Nucleus accumbens (tissue), 56 donors: ENCODE data around the gene ZNF524.
"Not testable (repeated sequence)": the region's sequence is repeated elsewhere in the genome, so short reads cannot be mapped to it uniquely, and the experiment has no call there.

Experiments used
- DNase-seq, 56 donors: peaks; one replicate each; lab custom pipeline; 2025; lab: John Stamatoyannopoulos, UW

Gene ZNF524, protein sequence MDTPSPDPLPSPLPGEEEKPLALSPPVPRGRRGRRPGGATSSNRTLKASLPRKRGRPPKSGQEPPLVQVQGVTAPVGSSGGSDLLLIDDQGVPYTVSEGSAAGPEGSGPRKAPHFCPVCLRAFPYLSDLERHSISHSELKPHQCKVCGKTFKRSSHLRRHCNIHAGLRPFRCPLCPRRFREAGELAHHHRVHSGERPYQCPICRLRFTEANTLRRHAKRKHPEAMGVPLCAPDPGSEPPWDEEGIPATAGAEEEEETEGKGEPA

DNA sequence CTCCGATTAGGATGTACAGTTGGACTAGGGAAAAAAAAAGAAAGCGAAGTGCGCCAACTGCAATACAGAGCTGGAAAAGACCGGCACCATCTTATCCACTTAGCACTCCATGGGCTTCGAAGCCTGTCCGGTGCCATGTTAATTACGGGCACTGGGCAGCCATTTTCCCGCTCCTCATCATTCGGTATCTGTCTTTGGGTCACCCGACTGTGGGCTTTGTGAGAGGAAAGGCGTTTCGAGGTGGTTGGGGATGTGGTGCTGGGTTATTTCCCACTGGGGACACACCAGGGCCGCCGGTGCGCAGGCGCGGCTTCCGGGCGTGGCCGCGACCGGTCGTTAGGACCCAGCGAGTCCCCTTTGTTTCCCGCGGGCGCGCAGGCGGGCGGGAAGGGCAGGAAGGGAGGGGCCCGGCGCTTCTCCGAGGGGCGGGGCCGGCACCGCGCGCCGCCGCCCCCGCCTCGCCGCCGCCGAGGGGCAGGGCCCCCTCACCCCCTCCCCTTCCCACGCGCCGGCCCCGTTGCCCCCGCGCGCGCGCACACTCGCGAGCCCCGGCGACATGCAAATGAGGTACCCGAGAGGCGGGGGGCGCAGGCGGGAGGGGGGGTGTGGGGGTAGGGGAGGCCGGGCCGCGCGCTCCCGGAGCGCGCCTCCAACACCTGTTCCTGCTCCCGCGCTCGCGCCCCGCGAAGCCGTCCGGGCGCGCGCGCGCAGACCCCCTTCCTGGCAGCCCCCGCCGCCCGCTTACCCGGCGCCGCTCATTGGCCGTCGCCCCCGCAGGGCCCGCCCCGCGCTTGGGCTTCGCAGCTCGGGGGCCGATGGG, at the start of gene ZNF524:
Gene ZNF524 (plus strand): TSS at position 447 of the 820 bp plus-strand sequence. CDS start 1,825 bp downstream, outside the sequence.
- DNase-seq = peak in 55 of 56 donors; percentile 77 to 99 (median 94)

DNA sequence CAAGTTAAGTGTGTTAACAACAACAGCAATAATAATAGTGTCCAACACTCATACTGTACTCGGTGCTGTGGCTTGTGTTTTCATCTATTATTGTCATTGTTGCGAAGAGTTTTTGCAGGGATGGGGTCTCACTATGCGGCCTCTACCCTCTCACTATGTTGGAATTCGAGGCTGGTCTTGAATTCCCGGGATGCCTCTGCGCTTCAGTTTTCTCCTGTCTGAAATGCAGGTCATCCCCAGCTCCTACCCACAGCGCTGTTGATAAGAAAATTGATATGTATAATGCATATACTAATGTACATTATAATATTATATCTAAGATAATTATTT, 49.8 kb upstream of the ZNF524 start:
- no peak for DNase-seq

DNA sequence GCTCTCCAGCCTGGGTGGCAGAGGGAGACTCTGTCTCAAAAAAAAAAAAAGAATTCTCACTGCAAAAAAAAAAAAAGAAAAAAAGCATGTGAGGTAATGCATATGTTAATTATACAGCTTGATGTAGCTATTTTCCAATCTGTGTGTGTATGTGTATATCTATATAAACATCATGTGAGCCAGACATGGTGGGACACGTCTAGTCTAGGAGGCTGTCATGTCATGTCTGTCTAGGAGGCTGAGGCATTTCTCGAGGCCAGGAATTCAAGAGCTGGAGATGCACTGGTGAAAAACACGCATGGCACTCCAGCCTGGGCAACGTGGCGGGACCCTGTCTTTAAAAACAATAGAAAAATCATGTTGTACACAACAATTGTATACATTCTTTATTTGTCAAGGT, 47.9 kb upstream of the ZNF524 start:
- DNase-seq = no peak

DNA sequence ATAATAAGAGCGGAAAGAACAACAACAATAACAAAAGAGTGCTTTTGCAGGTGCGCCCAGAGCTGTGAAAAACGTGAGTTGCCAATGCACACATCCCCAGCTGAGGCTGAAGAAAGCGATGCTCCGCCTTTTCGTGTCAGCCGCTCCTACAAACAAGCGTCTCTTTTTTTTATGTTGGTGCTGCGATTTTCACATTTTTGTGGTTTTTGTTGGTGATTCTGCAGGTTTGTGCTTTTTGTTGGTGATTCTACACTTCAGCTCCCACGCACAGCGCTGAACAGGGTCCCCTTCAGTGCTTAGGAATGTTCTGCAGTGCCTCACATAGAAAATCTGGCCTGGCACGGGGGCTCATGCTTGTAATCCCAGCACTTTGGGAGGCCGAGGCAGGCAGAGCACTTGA, 47.5 kb upstream of the ZNF524 start:
- DNase-seq = no peak

DNA sequence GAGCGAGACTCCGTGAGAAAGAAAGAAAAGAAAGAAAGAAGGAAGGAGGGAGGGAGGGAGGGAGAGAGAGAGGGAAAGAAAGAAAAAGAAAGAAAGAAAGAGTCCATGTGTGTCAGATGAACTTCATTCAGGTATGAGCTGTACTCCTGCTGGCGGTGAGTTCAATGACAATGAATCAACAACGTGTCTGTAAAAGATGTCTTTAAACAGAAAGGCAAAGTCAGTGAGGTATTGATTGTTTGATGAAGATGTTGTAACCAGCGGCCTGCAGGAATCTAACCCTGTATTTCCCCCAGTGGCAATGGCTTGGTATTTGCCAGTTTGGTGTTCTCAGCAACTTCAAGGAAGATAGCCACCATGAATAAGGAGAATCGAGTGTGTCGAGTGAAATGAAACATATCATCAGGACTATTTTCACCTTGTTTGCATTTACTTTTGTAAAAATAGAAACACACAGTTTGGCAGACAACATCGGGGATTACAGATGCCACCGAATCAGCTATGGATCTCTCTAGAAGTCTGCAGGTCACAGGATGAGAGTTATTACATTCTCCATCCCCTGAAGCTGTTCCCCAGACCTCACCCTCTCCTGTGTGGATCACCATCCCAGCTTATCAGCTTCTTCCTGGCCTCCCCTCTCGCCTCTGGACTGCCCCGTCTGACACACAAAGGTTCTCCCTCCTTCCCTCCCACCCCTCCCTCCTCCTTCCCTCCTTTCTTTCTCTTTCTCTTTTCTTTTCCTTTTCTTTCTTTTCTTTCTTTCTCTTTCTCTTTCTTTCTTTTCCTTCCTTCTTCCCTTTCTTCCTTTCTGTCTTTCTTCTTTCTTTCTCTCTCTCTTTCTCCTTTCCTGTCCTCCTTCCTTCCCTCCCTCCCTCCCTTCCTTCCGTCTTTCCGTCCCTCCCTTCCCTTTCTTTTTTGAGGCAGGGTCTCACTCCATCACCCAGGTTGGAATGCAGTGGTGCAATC, 46.6 kb upstream of the ZNF524 start:
- DNase-seq = no peak

DNA sequence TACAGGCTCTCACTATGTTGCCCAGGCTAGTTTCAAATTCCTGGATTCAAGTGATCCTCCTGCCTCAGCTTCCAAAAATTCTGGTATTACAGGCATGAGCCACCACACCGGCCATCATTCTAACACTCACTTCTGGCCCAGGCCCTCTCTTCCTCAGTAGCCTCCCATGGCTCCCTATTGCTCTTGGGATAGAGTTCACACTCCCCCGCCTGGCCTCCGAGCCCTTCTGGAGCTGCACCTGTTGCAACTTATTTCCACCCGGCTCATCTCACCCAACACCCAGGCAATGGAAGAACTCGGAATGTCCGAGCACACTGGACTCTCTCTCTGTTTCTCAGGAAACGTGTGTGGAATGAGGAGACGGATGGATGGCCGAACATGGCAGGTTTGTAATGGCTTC, 45.8 kb upstream of the ZNF524 start:
- DNase-seq = no peak

DNA sequence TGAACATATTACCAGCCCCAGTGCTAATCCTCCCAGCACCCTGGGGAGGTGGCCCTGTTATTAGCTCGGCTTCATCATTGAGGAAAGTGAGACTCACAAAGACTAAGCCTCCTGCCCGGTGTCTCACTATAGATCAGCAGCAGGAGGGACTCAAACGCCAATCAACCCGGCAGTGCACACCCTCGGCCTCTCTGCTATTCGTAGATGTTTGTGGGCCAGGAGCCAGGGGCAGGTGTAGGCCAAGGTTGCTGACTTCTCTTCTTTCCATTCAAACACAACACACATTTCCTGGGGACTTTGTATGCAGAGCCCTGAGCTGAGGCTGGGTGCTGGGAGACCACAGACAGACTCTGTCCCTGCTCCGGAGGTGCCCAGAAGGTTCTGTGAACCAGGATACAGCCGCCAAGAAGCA, 45.3 kb upstream of the ZNF524 start:
- DNase-seq = no peak

DNA sequence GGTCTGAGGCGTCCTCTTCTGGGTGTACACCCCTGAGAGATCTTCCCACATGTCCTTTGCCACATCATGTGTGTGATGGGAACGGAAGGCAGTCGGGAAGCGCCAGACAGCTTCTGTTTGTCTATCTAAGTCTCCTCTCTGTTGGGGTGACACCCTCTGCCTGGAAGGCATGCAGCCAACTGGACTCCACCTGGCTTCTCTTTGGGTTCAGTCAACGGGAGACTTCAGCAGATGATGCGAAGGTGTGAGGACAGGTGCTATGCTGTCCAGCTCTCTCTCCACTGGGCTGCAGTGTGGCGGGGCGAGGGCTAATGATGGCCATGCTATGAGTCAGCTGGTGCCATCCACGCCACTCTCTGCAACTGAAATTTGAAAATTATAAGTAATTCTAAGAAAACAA, 40.4 kb upstream of the ZNF524 start:
- DNase-seq = no peak

DNA sequence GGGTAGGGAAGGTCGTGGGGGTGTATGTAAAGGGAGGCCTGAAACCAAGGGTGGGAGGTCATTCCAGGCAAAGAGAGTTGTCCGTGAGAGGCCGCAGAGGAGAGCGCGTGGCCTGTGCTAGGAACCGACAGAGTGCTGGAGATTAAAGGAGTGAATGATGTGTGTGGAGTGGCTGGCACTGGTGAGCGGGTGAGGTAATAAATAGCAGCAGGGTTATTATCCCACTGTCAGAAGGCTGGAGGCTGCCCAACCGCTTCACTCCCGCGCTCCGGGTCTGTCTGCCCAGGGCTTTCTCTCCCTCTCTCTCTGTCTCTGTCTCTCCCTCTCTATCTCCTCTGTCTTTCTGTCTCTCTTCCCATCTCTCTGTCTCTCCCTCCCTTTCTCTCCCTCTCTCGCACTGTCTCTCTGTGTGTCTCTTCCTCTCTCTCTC, 36.8 kb upstream of the ZNF524 start:
- DNase-seq = no peak

DNA sequence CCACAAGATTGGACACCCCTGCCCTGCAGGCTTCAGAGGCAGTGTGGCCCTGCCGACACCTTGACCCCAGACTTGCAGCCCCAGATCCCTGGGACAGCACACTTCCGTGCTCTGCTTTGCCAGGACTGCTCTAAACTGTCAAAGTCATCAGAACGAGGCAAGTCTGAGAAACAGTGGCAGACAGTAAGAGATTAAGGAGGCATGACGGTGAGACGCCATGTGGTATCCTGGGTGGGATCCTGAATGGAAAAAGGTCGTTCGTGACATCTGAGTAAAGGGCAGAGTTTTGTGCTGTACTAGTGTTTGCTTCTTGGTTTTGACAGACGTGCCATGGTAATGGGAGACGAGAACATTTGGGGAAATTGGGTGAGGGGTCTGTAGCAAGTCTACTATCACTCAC, 33.3 kb upstream of the ZNF524 start:
- DNase-seq = no peak

DNA sequence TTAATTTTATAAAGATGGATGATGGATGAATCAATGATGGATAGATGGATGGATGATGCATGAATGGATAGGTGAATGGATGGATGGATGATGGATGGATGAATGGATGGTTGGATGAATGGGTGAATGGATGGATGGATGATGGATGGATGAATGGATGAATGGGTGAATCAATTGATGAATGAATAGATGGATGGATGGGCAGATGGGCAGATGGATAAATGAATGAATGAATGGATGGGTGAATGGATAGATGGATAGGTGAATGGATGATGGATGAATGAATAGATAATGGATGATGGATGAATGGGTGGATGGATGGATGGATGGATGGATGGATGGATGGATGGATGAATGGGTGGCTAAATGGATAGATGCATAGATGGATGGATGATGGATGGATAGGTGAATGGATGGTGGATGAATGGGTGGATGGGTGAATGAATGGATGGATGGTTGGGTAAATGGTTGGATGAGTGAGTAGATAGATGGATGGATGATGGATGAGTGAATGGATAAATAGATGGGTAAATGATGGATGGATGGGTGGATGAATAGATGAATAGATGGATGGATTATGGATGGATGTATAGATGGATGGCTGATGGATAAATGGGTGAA, 32.3 kb upstream of the ZNF524 start:
- no peak for DNase-seq

DNA sequence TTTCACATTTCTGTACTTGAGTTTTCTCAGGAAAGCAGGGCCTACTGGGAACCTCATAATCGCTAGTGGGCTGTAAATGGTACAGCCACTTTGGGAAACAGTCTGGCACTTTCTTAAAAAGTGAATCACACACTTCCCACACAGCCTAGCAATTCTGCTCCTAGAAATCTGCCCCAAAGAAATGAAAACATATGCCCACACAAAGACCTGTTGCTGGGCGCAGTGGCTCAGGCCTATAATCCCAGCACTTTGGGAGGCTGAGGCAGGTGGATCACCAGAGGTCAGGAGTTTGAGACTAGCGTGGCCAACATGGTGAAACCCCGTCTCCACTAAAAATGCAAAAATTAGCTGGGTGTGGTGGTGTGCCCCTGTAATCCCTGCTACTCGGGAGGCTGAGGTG, 30.6 kb upstream of the ZNF524 start:
- DNase-seq = not testable (repeated sequence)

DNA sequence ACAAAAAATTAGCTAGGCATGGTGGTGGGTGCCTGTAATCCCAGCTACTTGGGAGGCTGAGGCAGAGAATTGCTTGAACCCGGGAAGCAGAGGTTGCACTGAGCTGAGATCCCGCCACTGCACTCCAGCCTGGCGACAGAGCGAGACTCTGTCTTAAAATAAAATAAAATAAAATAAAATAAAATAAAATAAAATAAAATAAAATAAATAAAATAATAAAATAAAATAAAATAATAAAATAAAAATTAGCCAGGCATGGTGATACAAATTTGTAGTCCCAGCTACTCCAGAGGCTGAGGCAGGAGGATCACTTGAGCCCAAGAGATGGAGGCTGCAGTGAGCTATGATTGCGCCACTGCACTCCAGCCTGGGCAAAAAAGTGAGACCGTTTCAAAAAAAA, 26.2 kb upstream of the ZNF524 start:
- DNase-seq = not testable (repeated sequence)

DNA sequence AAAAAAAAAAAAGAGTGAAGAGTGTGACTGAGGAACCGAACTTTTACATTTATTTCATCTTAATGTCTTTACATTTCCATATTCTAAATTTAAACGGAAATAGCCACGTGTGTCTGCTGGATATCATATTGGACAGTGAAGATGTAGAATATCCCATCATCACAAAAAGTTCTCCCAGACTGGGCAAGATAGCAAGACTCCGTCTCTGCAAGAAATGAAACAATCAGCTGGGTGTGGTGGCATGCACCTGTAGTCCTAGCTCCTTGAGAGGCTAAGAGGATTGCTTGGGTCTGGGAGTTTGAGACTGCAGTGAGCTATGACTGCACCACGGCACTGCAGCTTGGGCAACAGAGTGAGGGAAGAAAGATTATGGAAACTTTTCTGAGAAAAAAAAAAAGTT, 23.3 kb upstream of the ZNF524 start:
- DNase-seq = no peak

DNA sequence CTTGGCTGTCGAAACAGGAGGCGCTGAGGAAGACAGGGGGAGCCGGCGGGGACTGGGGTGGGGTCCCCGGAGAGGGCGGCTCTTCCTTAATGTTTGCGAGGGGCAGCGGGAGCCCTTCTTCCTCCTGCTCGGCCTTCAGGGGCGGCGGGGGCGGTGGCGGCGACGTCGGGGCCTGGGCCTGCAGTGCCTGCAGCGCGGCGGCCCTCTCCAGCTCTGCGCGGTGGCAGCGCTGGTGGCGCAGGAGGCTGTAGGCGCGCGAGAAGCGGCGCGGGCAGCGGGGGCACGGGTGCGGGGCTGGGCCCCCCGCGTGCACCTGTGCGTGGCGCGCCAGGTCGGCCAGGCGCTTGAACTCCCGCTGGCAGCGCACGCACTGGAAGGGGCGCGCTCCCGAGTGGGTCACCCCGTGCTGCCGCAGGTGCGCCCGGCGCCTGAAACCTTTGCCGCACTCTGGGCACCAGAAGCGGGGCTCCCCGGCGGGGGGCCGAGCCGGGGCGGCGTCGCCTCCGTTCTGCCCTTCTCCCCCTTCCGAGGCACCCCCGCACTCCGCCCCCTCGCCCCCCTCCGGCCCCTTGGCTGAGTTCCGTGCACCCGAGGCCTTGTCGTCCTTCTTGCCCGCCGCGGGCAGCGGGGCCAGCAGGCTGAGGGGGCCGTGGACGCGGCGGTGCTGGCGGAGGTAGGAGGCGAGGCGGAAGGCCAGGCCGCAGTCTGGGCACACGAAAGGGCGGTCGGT, 21.9 kb upstream of the ZNF524 start:
- DNase-seq = no peak

DNA sequence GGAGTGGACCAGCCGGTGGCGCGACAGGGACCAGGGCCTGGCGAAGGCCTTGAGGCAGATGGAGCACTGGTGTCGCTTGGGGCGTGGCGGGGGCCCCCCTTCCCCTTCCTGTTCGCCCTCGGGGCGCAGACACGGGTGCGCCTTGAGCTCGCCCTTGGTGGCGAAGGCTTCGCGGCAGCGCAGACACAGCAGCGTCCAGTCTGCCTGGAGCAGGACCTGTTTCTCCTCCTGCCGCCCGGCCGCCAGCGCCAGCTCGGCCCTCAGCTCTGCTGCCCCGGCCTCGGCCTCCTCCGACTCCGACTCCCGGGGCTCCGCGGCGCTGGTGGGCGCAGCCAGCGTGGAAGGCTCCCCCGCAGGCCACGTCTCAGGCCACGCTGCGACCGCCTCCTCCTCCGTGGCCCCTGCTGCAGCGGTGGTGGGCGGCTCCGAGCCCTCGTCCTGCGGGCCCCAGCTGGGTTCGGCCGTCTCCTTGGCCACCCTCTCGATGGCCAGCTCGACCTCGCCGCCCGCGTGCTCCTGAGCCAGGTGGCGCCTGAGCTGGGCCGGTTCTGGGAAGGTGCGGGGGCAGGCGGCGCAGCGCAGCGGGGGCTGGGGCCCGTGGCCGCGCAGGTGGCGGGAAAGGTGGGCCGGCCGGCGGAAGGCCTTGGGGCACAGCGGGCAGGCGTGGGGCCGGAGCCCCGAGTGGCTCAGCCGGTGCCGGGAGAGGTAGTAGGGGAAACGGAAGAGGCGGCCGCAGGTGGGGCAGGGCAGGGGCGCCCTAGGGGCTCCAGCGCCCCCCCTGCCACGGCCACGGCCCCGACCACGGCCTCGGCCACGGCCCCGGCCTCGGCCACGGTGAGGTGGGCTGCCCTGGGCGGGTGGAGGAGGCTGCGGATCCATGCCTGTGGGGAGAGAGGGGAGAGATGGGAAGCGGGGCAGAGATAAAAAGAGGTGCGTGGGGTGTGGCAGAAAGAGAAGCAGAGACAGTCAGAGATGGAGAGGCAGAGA, 21.0 kb upstream of the ZNF524 start:
- no peak for DNase-seq

DNA sequence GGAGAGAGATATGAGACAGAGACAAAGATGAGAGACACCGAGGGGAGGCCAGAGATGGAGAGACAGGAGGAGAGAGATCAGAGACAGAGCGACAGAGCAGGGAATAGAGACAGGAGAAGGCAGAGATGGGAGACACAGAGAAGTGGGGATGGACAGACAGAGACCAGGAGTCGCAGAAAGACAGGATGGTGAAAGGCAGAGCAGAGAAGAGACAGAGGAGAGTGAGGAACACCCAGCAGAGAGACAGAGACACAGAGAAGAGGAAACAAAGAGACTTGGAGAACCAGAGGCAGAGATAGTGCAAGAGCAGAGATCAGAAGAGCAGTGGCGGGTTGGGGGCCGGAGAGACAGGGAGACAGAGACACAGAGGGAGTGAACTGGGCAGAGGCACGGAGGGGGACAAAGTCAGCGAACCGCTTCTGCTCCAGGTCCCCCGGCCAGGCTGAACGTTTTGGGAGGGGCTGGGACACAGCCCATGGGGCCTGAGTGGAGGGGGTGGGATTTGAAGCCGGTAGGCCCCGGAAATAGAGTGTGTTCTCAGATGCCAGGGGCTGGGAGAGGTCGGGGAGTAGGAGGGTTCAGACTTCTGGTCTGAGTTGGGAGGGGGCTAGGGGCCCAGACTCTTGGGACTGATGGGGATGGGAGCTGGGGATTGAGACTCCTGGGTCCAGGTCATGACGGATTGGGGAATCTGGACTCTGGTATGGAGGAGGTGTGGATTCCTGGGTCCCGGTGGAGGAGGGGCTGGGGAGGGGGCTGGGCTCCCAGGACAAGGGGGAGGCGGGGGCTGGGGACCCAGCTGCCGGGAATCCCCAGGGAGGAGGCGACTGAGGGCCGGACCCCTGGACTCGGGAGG, 20.1 kb upstream of the ZNF524 start:
- DNase-seq = peak in 9 of 56 donors; percentile 29 to 46 (median 33)
